PFSK-1 (cell line): ENCODE data around the gene NT5DC1.

ENCODE experiments used
- FOXP2 ChIP-seq: optimal IDR thresholded peaks from 2 replicates; pipeline ENCODE3; 2011; ENCODE audit warnings: borderline replicate concordance, control low read depth, inconsistent platforms; ENCODE audit not compliant: insufficient read depth; ENCODE audit errors: extremely low read length, extremely low read depth
- POLR2AphosphoS5 ChIP-seq: IDR thresholded peaks from 2 replicates; pipeline ENCODE4 v1.6.1; 2012; ENCODE audit warnings: low read depth, mild to moderate bottlenecking, control low read depth, low read length, moderate library complexity
- SIN3A ChIP-seq: IDR thresholded peaks from 2 replicates; pipeline ENCODE4 v1.6.1; 2012; ENCODE audit warnings: mild to moderate bottlenecking, low read length, moderate library complexity, borderline replicate concordance; ENCODE audit not compliant: insufficient read depth
- TAF1 ChIP-seq: IDR thresholded peaks from 2 replicates; pipeline ENCODE4 v1.6.1; 2012; ENCODE audit warnings: low read length, control low read depth, borderline replicate concordance; ENCODE audit not compliant: insufficient read depth
- TF ChIP-seq, protein P1 (sequence below), 2 experiments: IDR thresholded peaks; 2 replicates each; pipeline versions ENCODE4 v1.6.1 to v1.8.0; 2011 to 2012; ENCODE audit warnings: low read depth in 2 of 2, low read length in 2 of 2, control low read depth in 1 of 2, inconsistent platforms in 1 of 2, mild to moderate bottlenecking in 1 of 2, moderate library complexity in 1 of 2; ENCODE audit not compliant: insufficient read depth in 1 of 2

NT5DC1 gene

DNA sequence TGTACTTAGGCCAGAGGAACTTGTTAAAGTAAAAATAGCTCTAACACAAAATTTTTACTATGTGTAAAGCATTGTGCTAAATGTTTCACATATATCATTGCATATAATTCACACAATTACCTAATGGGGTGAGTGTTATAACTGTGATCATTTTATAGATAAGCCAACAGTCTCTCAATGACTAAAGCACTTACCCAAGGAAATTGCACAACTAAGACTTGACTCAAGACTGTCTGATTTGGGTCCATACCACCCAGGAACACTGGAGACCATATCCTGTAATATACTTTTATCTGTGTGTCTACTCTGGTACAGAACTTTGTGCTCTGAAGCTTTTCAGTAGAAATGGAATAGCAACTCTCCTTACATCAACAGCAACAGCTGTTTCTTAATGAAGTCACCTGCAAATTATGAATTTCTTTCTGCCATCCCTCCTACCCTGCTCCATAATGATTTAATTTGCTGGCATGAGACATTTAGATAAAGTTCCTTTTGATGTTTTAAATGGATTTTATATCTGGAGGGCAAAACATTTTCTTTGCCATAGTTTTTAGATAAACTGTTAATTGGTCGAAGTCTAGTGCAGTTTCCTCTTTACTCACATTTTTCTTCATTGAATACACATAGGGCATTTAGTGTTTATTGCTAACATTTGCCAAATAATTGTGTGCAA is 105.7 kb downstream of the NT5DC1 start:
- TF ChIP-seq, protein P1, sequence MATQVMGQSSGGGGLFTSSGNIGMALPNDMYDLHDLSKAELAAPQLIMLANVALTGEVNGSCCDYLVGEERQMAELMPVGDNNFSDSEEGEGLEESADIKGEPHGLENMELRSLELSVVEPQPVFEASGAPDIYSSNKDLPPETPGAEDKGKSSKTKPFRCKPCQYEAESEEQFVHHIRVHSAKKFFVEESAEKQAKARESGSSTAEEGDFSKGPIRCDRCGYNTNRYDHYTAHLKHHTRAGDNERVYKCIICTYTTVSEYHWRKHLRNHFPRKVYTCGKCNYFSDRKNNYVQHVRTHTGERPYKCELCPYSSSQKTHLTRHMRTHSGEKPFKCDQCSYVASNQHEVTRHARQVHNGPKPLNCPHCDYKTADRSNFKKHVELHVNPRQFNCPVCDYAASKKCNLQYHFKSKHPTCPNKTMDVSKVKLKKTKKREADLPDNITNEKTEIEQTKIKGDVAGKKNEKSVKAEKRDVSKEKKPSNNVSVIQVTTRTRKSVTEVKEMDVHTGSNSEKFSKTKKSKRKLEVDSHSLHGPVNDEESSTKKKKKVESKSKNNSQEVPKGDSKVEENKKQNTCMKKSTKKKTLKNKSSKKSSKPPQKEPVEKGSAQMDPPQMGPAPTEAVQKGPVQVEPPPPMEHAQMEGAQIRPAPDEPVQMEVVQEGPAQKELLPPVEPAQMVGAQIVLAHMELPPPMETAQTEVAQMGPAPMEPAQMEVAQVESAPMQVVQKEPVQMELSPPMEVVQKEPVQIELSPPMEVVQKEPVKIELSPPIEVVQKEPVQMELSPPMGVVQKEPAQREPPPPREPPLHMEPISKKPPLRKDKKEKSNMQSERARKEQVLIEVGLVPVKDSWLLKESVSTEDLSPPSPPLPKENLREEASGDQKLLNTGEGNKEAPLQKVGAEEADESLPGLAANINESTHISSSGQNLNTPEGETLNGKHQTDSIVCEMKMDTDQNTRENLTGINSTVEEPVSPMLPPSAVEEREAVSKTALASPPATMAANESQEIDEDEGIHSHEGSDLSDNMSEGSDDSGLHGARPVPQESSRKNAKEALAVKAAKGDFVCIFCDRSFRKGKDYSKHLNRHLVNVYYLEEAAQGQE (IDR thresholded peaks at IDR 0.05; ENCODE audit: insufficient read depth in 1 of 2, low read depth in 2 of 2, low read length in 2 of 2), result no peak
- TF ChIP-seq SIN3A (no peak), TAF1 (no peak), FOXP2 (no peak), POLR2AphosphoS5 (no peak)

DNA sequence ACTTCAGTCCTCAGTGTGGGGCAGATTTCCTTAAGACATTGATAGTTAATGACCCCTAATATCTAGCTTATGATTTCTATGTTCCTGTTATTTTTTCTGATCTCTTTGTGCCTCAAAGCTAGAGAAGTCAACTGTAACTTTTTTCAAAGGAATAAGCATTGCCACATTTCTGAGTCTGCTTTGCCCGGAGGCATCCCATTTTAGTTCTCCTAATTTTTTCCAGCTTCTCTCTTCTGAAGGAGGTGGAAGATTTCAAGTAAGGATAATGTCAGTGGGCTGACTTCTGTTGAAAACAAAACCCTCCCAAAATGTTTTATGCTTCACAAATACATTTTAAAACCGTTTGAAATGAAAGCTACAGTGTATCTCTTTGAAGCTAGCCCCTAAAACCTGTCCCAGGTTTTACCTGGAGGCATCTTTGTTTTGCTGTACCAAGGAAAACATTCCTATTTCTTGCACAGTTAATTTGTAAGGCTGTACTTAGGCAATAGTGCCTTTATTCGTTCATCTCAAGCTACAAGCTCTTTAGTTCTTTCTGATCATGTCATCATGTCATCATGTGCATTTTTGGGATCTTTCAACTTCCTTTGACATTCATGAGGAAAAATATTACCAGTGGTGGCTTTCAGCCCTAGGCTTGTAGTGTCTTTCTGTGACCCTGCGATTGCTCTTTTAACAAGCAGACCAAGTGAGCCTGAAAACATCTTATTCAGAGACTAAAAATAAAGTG is 107.6 kb downstream of the NT5DC1 start:
- TF ChIP-seq, protein P1 (IDR thresholded peaks at IDR 0.05; ENCODE audit: insufficient read depth in 1 of 2, low read depth in 2 of 2, low read length in 2 of 2), result no peak
- TF ChIP-seq SIN3A (no peak), POLR2AphosphoS5 (no peak), TAF1 (no peak), FOXP2 (no peak)

DNA sequence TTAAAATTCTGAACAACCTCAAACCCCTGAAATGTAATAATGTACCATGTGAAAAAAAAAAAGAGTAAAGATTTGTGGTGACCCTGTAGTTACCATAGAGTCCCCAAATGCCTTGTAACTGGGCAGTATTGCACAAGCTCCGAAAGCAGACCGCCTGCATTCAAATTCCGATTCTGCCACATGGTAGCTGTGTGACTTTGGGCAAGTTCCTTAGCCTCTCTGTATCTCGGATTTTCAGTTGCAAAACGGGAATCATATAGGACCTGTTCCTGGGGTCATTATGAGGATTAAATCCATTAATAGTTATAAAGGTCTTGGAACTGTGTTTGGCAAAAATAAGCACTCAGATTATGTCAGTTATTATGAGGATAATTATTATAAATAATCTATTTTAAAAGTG is 109.7 kb downstream of the NT5DC1 start:
- TF ChIP-seq POLR2AphosphoS5, result no peak
- no peak for TF ChIP-seq SIN3A
- TF ChIP-seq, protein P1 (IDR thresholded peaks at IDR 0.05; ENCODE audit: insufficient read depth in 1 of 2, low read depth in 2 of 2, low read length in 2 of 2), result no peak
- TF ChIP-seq FOXP2, result no peak
- no peak for TF ChIP-seq TAF1

DNA sequence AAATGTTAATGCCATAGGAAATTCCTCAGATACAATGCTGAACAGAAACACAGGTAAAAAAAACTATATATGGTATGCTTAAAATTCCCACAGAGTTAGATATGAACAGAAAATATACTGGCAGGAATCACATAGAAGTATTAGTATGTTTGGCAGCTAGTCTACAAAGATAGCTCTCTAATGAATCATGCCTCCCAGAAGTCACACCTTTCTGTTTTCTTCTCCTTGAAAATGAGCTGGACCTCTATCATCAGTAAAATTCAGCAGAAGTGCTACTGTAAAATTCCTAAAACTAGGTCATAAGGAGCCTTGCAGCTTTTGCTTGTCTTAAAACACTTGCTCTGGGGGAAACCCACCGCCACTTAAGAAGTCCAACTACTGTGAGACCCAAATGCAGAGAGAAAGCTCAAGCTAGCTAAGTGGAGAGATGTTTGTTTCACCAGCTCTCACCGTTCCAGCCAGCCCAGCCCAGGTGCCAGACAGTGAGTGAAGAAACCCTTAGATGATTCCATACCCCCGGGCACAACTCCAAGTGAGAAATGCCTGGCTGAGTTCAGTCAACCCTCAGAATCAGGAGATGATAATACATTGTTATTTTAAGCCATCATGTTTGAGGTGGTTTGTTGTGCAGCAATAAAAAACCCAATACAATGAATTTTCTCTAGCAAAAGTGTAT is 110.2 kb downstream of the NT5DC1 start:
- TF ChIP-seq TAF1, result no peak
- no peak for TF ChIP-seq SIN3A
- TF ChIP-seq POLR2AphosphoS5, result no peak
- TF ChIP-seq, protein P1 (IDR thresholded peaks at IDR 0.05; ENCODE audit: insufficient read depth in 1 of 2, low read depth in 2 of 2, low read length in 2 of 2), result no peak
- TF ChIP-seq FOXP2, result no peak
